Thyroid gland (tissue), 4 donors: Measurements from ENCODE around the gene PCNX3.

Experiments
- CTCF ChIP-seq, 6 experiments: fragments of 200-600 bp in 3 of 6; fragments of 450-650 bp in 3 of 6; sonication (generic) in 3 of 6; IDR thresholded peaks; one replicate each; pipeline ENCODE4 v1.5.1; 2016 to 2019; ENCODE audit warnings: antibody characterized with exemption in 6 of 6, mild to moderate bottlenecking in 2 of 6, inconsistent platforms in 1 of 6, moderate library complexity in 1 of 6
- POLR2A ChIP-seq, 2 donors: fragments of 450-650 bp; IDR thresholded peaks; one replicate each; pipeline ENCODE4 v1.6.1; 2017; ENCODE audit warnings: antibody characterized with exemption in 2 of 2, mild to moderate bottlenecking in 2 of 2, moderate library complexity in 1 of 2

DNA sequence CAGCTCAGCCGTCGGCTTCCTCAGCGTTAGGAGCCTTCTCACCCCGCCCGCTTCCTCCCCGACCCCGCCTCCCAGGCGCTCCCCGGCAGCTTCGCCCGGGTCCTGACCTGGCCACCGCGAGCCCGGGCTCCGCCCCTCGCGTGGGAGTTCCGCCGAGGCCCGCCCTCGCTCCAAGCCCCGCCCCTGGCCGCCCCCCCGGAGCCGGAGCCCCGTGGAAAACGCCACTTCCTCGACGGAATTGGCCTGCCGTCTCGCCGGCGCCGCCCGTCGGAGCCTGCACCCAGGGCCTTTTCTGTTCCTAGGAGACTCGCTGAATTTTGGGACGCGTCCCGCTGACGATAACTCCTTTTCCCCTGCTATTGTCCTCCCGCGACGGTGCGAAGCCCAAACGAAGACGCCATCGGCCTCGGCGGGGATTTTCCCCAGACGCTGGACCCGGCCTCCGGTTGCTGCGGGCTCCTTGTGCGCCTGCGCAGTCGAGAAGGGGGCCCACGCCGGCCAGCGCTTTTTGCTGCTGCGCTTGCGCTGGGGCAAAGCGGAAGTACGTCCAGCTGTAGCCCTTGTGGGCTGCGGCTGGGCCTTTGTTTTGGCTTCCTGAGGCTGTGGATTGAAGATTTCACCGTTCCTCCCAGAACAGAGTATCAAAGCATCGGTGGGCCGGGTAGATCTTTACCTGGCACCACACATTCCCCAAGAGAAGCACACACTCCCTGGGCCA, 37.1 kb downstream of the PCNX3 start:
- TF ChIP-seq POLR2A (IDR thresholded peaks at IDR 0.05), result peak in 1 of 2 donors; percentile 69
- TF ChIP-seq CTCF (IDR thresholded peaks at IDR 0.05), result peak in 1 of 6 experiments; percentile 25
